Gastroesophageal sphincter (tissue), 3 donors: ENCODE results near the gene C10orf90.
"Not testable (repeated sequence)": the region's sequence is repeated elsewhere in the genome, so short reads cannot be mapped to it uniquely, and the experiment has no call there.

ENCODE experiments used
- CTCF ChIP-seq, 4 experiments: fragments of 200-600 bp in 2 of 4; fragments of 450-650 bp in 2 of 4; sonication (generic) in 1 of 4; IDR thresholded peaks; one replicate each; pipeline ENCODE4 v1.5.1; 2017 to 2019; ENCODE audit warnings: antibody characterized with exemption in 4 of 4, mild to moderate bottlenecking in 2 of 4, moderate library complexity in 2 of 4
- POLR2A ChIP-seq, 2 donors: fragments of 450-650 bp; IDR thresholded peaks; one replicate each; pipeline ENCODE4 v1.6.1; 2017; ENCODE audit warnings: antibody characterized with exemption in 2 of 2, mild to moderate bottlenecking in 2 of 2, moderate library complexity in 1 of 2
- POLR2AphosphoS5 ChIP-seq: sonication (generic); formaldehyde crosslinking; IDR thresholded peaks from one replicate; pipeline ENCODE4 v1.6.1; 2017; ENCODE audit warnings: antibody characterized with exemption

DNA sequence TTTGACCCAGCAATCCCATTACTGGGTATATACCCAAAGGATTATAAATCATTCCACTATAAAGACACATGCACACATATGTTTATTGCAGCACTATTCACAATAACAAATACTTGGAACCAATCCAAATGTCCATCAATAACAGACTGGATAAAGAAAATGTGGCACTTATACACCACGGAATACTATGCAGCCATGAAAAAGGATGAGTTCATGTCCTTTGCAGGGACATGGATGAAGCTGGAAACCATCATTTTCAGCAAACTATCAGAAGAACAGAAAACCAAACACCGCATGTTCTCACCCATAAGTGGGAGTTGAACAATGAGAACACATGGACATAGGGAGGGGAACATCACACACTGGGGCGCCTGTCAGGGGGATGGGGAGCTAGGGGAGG, 291.3 kb downstream of the C10orf90 start:
- TF ChIP-seq POLR2A (IDR thresholded peaks at IDR 0.05); CTCF (IDR thresholded peaks at IDR 0.05); POLR2AphosphoS5: not testable (repeated sequence)
